OCI-LY7 (cell line): ENCODE measurements around the gene SYNGR1. TPM values are rescaled to one million over a fixed set of nuclear protein-coding genes. Genes with fewer than 3 reads are reported as not detected.
A peak's percentile ranks its signal among the peaks of the same experiment; 100 is the strongest.

ENCODE experiments used
- BruUV-seq: library from RNA; stranded (reverse); fragments of 400-500 nt; replicated peaks from 2 replicates; lab custom pipeline; 2021; lab: Mats Ljungman, UMichigan
- CTCF ChIA-PET: fragments of 300-600 bp; sonication (Branson Sonifier 250); formaldehyde crosslinking; loops from one replicate; lab custom pipeline; 2022; ENCODE audit warnings: antibody characterized with exemption; ENCODE audit not compliant: unreplicated experiment; lab: Charles Lee
- POLR2A ChIA-PET: fragments of 300-600 bp; sonication (Branson Sonifier 250); formaldehyde crosslinking; loops from one replicate; lab custom pipeline; 2022; ENCODE audit warnings: antibody characterized with exemption; lab: Charles Lee
- DNase-seq: peaks from one replicate; pipeline ENCODE4 v3.0.0-alpha.2; 2015; ENCODE audit warnings: low spot score
- H2AFZ ChIP-seq: fragments of 200-600 bp; sonication (generic), shearing (Covaris generic); 2 replicates; pipeline ENCODE4 v1.6.1; 2014; ENCODE audit warnings: mild to moderate bottlenecking, antibody characterized with exemption, low read length, moderate library complexity
- H3K27ac ChIP-seq: fragments of 200-600 bp; sonication (generic); 2 replicates; pipeline ENCODE4 v1.5.1; 2014; ENCODE audit warnings: mixed run types, low read depth, mild to moderate bottlenecking, moderate library complexity, low read length, inconsistent platforms; ENCODE audit not compliant: poor library complexity, severe bottlenecking
- H3K36me3 ChIP-seq: fragments of 200-600 bp; sonication (generic); 2 replicates; pipeline ENCODE4 v1.6.1; 2014; ENCODE audit warnings: mild to moderate bottlenecking, antibody characterized with exemption, low read length, moderate library complexity, mixed read lengths; ENCODE audit not compliant: insufficient read depth
- H3K4me1 ChIP-seq: fragments of 200-600 bp; sonication (generic); 2 replicates; pipeline ENCODE4 v1.5.1; 2014; ENCODE audit warnings: mild to moderate bottlenecking, low read length; ENCODE audit not compliant: insufficient read depth, poor library complexity, severe bottlenecking
- H3K4me2 ChIP-seq: fragments of 200-600 bp; sonication (generic); 2 replicates; pipeline ENCODE4 v1.6.1; 2014; ENCODE audit warnings: mild to moderate bottlenecking, low read length
- H3K4me3 ChIP-seq: fragments of 200-600 bp; sonication (generic); 2 replicates; pipeline ENCODE4 v1.5.1; 2014; ENCODE audit warnings: mild to moderate bottlenecking, low read depth, low read length; ENCODE audit not compliant: poor library complexity, severe bottlenecking
- H3K79me2 ChIP-seq: fragments of 200-600 bp; sonication (generic); 2 replicates; pipeline ENCODE4 v1.6.1; 2016; ENCODE audit warnings: low read depth, mild to moderate bottlenecking, low read length, moderate library complexity, mixed read lengths; ENCODE audit not compliant: insufficient read depth
- H3K9me2 ChIP-seq: fragments of 200-600 bp; sonication (generic); 2 replicates; pipeline ENCODE4 v1.6.1; 2016; ENCODE audit warnings: mild to moderate bottlenecking, low read length, mixed read lengths; ENCODE audit not compliant: insufficient read depth
- H3K9me3 ChIP-seq: fragments of 200-600 bp; sonication (generic); 2 replicates; pipeline ENCODE4 v1.6.1; 2014; ENCODE audit warnings: mild to moderate bottlenecking, mixed run types, low read length, mixed read lengths
- H4K20me1 ChIP-seq: fragments of 200-600 bp; sonication (generic); 2 replicates; pipeline ENCODE4 v1.6.1; 2014; ENCODE audit warnings: mild to moderate bottlenecking, antibody characterized with exemption, low read length, moderate library complexity, mixed read lengths; ENCODE audit not compliant: insufficient read depth
- EZH2phosphoT487 ChIP-seq: fragments of 200-600 bp; sonication (generic); IDR thresholded peaks from 2 replicates; pipeline ENCODE4 v1.6.1; 2018; ENCODE audit warnings: low read depth, borderline replicate concordance, mild to moderate bottlenecking, mixed run types, antibody characterized with exemption, low read length, moderate library complexity, mixed read lengths
- intact Hi-C: fragments of 100-400 bp; cut with micrococcal nuclease; formaldehyde crosslinking; loops from one replicate; pipeline ENCODE4 v1.10.0; 2022; ENCODE audit not compliant: unreplicated experiment
- total RNA-seq, 2 experiments: library from RNA; depleted of rRNA in 1 of 2; stranded (reverse); fragments of >200 nt in 1 of 2; shearing (Covaris generic) in 1 of 2; gene quantifications; 2 replicates each; pipeline ENCODE4 v1.2.3, GENCODE V29; 2014 to 2022
- TF ChIP-seq, protein P1 (sequence below): fragments of 200-600 bp; sonication (generic); conservative IDR thresholded peaks from 2 replicates; pipeline ENCODE4 v1.5.1; 2014; ENCODE audit warnings: mild to moderate bottlenecking, antibody characterized with exemption, low read length, moderate library complexity, mixed read lengths

The SYNGR1 gene
- total RNA-seq, 2 experiments from 2014 or later: 10.2 to 23.3 TPM

- Histone ChIP-seq H3K9me3 (no peaks in the 10 kb centered on the region), H2AFZ (no peak overlapping the region), H3K4me2 (no peak overlapping the region), H3K79me2 (peaks cover 6% of the 10 kb centered on the region; the same call in 1 of the 2 replicates), H3K4me1 (peaks cover 33% of the 10 kb centered on the region), H3K9me2 (no peaks in the 10 kb centered on the region), H3K4me3 (no peak overlapping the region), H3K27ac (peak overlapping the region; percentile 38), H3K36me3 (peaks cover 65% of the 10 kb centered on the region), H4K20me1 (peaks cover 9% of the 10 kb centered on the region)
- POLR2A ChIA-PET: interaction anchor here (1.0 to 1.2 kb wide), 2 partner anchors 11 to 145 kb away, joined by 6 read pairs; partner anchors contain the start of gene RPL3
- TF ChIP-seq, protein P1, sequence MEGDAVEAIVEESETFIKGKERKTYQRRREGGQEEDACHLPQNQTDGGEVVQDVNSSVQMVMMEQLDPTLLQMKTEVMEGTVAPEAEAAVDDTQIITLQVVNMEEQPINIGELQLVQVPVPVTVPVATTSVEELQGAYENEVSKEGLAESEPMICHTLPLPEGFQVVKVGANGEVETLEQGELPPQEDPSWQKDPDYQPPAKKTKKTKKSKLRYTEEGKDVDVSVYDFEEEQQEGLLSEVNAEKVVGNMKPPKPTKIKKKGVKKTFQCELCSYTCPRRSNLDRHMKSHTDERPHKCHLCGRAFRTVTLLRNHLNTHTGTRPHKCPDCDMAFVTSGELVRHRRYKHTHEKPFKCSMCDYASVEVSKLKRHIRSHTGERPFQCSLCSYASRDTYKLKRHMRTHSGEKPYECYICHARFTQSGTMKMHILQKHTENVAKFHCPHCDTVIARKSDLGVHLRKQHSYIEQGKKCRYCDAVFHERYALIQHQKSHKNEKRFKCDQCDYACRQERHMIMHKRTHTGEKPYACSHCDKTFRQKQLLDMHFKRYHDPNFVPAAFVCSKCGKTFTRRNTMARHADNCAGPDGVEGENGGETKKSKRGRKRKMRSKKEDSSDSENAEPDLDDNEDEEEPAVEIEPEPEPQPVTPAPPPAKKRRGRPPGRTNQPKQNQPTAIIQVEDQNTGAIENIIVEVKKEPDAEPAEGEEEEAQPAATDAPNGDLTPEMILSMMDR: peak; percentile 56
- no peak for TF ChIP-seq EZH2phosphoT487
- intact Hi-C loops: no loop called here
- CTCF ChIA-PET: no interaction called here
- peak; percentile 38 for DNase-seq
- no TSS peak for BruUV-seq
Observed at GRCh38 chr22:39309364-39309861, 40.4 kb upstream of the SYNGR1 start.

GRCh38 chr22:39309881-39310714, 39.7 kb upstream of the SYNGR1 start:
- intact Hi-C loops: loop anchor here (2.0 kb wide), 1 partner anchor 541 kb away; no protein-coding TSS in a partner anchor
- Histone ChIP-seq H3K27ac (peak overlapping the region; percentile 38), H3K4me2 (no peak overlapping the region; the same call in 1 of the 2 replicates), H3K79me2 (peaks cover 11% of the 10 kb centered on the region; the same call in 1 of the 2 replicates), H4K20me1 (peaks cover 16% of the 10 kb centered on the region), H2AFZ (no peak overlapping the region), H3K9me3 (no peaks in the 10 kb centered on the region), H3K9me2 (no peaks in the 10 kb centered on the region), H3K36me3 (peaks cover 72% of the 10 kb centered on the region), H3K4me1 (peaks cover 40% of the 10 kb centered on the region), H3K4me3 (no peak overlapping the region)
- peak; percentile 40 for DNase-seq
- ChIA-PET POLR2A (interaction anchor here (1.0 to 1.2 kb wide), 2 partner anchors 10 to 146 kb away, joined by 6 read pairs; partner anchors contain the start of gene RPL3), CTCF (interaction anchor here (1.4 kb wide), 1 partner anchor 140 kb away, joined by 10 read pairs; no protein-coding TSS in a partner anchor)
- no TSS peak for BruUV-seq
- TF ChIP-seq EZH2phosphoT487: no peak
- TF ChIP-seq, protein P1: no peak
